HS-27A (cell line): ENCODE measurements around the gene FAM217A.

ENCODE experiments used
- DNase-seq: peaks from one replicate; pipeline ENCODE4 v3.0.0-alpha.2; 2012; ENCODE audit warnings: low read depth, missing footprints

FAM217A gene

DNA sequence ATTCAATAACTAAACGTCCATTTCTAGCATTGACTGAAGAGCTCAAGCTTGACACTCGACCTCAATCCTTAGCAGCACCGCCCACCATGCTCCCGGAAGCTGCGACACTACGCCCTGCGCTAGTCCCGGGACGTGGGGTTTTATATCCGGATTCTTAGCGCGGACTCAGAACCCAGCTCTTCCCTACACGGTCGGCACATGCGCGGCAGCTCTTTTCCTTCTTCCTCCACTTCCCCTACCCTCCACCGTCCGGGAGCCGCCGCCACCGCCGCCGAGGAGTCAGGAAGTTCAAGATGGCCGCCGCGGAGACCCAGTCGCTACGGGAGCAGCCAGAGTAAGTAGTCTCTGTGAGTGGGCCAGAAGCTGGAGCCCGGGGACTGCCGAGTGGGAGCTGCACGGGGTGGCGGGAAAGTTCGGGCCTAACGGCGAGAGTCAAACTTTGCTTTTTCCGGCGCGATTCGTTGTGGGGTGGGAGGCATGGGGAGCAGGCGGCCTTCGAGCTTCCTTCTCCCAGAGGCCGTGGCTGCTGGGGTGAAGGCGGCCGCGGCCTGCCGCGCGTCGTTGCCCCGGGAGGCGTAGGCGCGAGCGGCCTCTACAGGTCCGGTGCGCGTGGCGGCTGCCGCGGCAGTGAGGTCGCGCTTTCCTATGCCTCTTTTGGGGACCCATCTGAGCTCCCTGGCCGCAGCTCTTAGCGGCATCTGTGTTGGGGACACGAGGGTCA is 57.6 kb downstream of the FAM217A start:
- peak; percentile 79 for DNase-seq

DNA sequence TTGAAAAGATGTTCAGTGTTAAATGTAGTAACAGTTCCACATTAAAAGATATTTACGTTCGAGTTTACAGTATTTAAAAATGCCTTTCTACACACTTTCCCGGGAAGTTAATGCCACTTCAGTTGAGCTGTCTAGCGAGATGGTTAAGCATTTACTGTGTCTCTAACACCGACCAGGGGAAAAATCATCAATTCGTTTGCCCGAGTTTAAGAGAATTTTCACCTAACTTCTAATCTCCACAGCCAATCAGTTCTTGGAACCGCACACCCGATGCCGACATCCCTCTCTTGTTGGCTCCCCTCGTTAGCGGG is 58.2 kb downstream of the FAM217A start:
- no peak for DNase-seq

DNA sequence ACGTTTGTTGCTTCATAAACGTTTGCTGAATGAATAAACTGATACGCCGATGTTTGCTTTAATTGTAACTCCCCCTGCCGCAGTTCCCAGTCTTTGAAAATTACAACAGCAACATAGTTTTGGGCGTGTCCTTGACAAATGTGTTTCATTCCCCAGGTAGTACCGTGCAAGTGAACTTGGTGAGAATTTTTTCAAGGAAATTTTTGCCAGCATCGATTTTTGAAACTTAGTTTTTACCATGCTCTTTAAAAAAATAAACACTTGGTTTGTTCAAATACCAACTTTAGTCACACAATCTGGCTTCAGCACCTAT is 60.1 kb downstream of the FAM217A start:
- DNase-seq = no peak
